Measurements from ENCODE around the gene RABGAP1L.

Gene RABGAP1L

GRCh38 chr1:174190691-174191199 lies 31.4 kb downstream of the RABGAP1L start:
- ChIA-PET POLR2A (no interaction called here), CTCF (interaction anchor here (1.4 kb wide), 1 partner anchor 9 kb away, joined by 3 read pairs; no protein-coding TSS in a partner anchor)
- H3K4me3 ChIP-seq (ENCODE audit: low read depth, low read length): no peak overlapping the region
- no peak for DNase-seq (ENCODE audit: low read depth, low spot score)
- no peak for TF ChIP-seq CTCF (IDR thresholded peaks at IDR 0.05; ENCODE audit: insufficient read depth, low read length, missing control alignments)

GRCh38 chr1:174191349-174191862 lies 32.1 kb downstream of the RABGAP1L start:
- TF ChIP-seq CTCF (IDR thresholded peaks at IDR 0.05; ENCODE audit: insufficient read depth, low read length, missing control alignments): no peak
- POLR2A ChIA-PET: no interaction called here
- CTCF ChIA-PET: interaction anchor here (1.4 kb wide), 1 partner anchor 9 kb away, joined by 3 read pairs; no protein-coding TSS in a partner anchor
- peak; percentile 74 for DNase-seq (ENCODE audit: low read depth, low spot score)
- no peak overlapping the region for H3K4me3 ChIP-seq (ENCODE audit: low read depth, low read length)

- DNase-seq (ENCODE audit: low read depth, low spot score): no peak
- ChIA-PET POLR2A (no interaction called here), CTCF (no interaction called here)
- no peak for TF ChIP-seq CTCF (IDR thresholded peaks at IDR 0.05; ENCODE audit: insufficient read depth, low read length, missing control alignments)
- no peak overlapping the region for H3K4me3 ChIP-seq (ENCODE audit: low read depth, low read length)
These were observed 35.1 kb downstream of the RABGAP1L start for GRCh38 chr1:174194461-174194860.

- no peak overlapping the region for H3K4me3 ChIP-seq (ENCODE audit: low read depth, low read length)
- POLR2A ChIA-PET: no interaction called here
- TF ChIP-seq CTCF (IDR thresholded peaks at IDR 0.05; ENCODE audit: insufficient read depth, low read length, missing control alignments): no peak
- no peak for DNase-seq (ENCODE audit: low read depth, low spot score)
- CTCF ChIA-PET: no interaction called here
These were observed 37.8 kb downstream of the RABGAP1L start for GRCh38 chr1:174197088-174197487.

GRCh38 chr1:174197547-174197946 lies 38.2 kb downstream of the RABGAP1L start:
- TF ChIP-seq CTCF (IDR thresholded peaks at IDR 0.05; ENCODE audit: insufficient read depth, low read length, missing control alignments): no peak
- ChIA-PET POLR2A (no interaction called here), CTCF (no interaction called here)
- no peak for DNase-seq (ENCODE audit: low read depth, low spot score)
- H3K4me3 ChIP-seq (ENCODE audit: low read depth, low read length): no peak overlapping the region

- CTCF ChIA-PET: no interaction called here
- no peak overlapping the region for H3K4me3 ChIP-seq (ENCODE audit: low read depth, low read length)
- no peak for TF ChIP-seq CTCF (IDR thresholded peaks at IDR 0.05; ENCODE audit: insufficient read depth, low read length, missing control alignments)
- no peak for DNase-seq (ENCODE audit: low read depth, low spot score)
- POLR2A ChIA-PET: no interaction called here
These were observed 38.9 kb downstream of the RABGAP1L start for GRCh38 chr1:174198202-174198601.
